GM12878 (cell line): ENCODE data around the gene TNNT2. TPM values are rescaled to one million over a fixed set of nuclear protein-coding genes. Genes with fewer than 3 reads are reported as not detected.

Experiments used
- ATAC-seq: fragments of 200-7000 bp; cut with Tn5 transposase; 3 replicates; pipeline ENCODE4 v1.9.1; 2020; ENCODE audit warnings: mild to moderate bottlenecking, moderate library complexity
- BruUV-seq: library from RNA; stranded (reverse); fragments of 400-500 nt; replicated peaks from 2 replicates; lab custom pipeline; 2021; lab: Mats Ljungman, UMichigan
- CTCF ChIA-PET: fragments of 300-600 bp; sonication (Branson Sonifier 250); formaldehyde crosslinking; extraction: SDS; loops from one replicate; lab custom pipeline; 2021; ENCODE audit warnings: inconsistent platforms; lab: Yijun Ruan, JAX
- POLR2A ChIA-PET: fragments of 350-600 bp; formaldehyde crosslinking; extraction: SDS; loops from one replicate; lab custom pipeline; 2021; ENCODE audit warnings: inconsistent platforms; lab: Charles Lee
- RAD21 ChIA-PET: fragments of 300-600 bp; sonication (Branson Sonifier 250); formaldehyde crosslinking; loops from one replicate; lab custom pipeline; 2023; ENCODE audit warnings: antibody characterized with exemption; ENCODE audit not compliant: unreplicated experiment; lab: Charles Lee
- SMC1A ChIA-PET: fragments of 300-600 bp; sonication (Branson Sonifier 250); formaldehyde crosslinking; loops from one replicate; lab custom pipeline; 2023; ENCODE audit not compliant: unreplicated experiment, uncharacterized antibody; lab: Charles Lee
- DNase-seq: peaks from one replicate; pipeline ENCODE4 v3.0.0-alpha.2; 2011; ENCODE audit warnings: low read depth, low spot score
- FAIRE-seq: peaks from 3 replicates; lab custom pipeline; 2011; peaks lifted over from hg19 to GRCh38; lab: Jason Lieb, UNC
- H2AFZ ChIP-seq: 2 replicates; pipeline ENCODE4 v1.6.0; 2011; ENCODE audit warnings: low read depth, low read length, control low read depth; ENCODE audit not compliant: control insufficient read depth
- H3K27ac ChIP-seq: 2 replicates; pipeline ENCODE4 v1.5.1; 2011; ENCODE audit warnings: control low read depth; ENCODE audit not compliant: control insufficient read depth, insufficient read depth
- H3K27me3 ChIP-seq, 2 experiments: replicated peaks in 1 of 2; 2 replicates each; pipeline versions ENCODE4 v1.6.0 to v1.6.1; 2011; ENCODE audit warnings: low read length in 1 of 2; ENCODE audit not compliant: control insufficient read depth in 2 of 2, insufficient read depth in 2 of 2
- H3K36me3 ChIP-seq, 2 experiments: 2 replicates each; pipeline ENCODE4 v1.5.1; 2011; ENCODE audit warnings: low read length in 1 of 2; ENCODE audit not compliant: control insufficient read depth in 2 of 2, insufficient read depth in 2 of 2
- H3K4me1 ChIP-seq: 2 replicates; pipeline ENCODE4 v1.6.1; 2011; ENCODE audit warnings: mild to moderate bottlenecking, low read length, moderate library complexity, mixed read lengths; ENCODE audit not compliant: control insufficient read depth, insufficient read depth
- H3K4me2 ChIP-seq: 2 replicates; pipeline ENCODE4 v1.6.0; 2011; ENCODE audit warnings: control low read depth; ENCODE audit not compliant: control insufficient read depth, insufficient read depth
- H3K4me3 ChIP-seq: fragments of 200-600 bp; sonication (generic); 2 replicates; pipeline ENCODE4 v1.5.1; 2016
- H3K79me2 ChIP-seq: 2 replicates; pipeline ENCODE4 v1.6.0; 2011; ENCODE audit warnings: low read length; ENCODE audit not compliant: control insufficient read depth, insufficient read depth
- H3K9ac ChIP-seq: 2 replicates; pipeline ENCODE4 v1.8.0; 2011; ENCODE audit warnings: low read length, control low read depth, mixed read lengths; ENCODE audit not compliant: control insufficient read depth, insufficient read depth
- H3K9me3 ChIP-seq: replicated peaks from 3 replicates; pipeline ENCODE4 v1.5.1; 2011; ENCODE audit warnings: mild to moderate bottlenecking, low read length; ENCODE audit not compliant: control insufficient read depth, insufficient read depth
- H4K20me1 ChIP-seq: 2 replicates; pipeline ENCODE4 v1.6.0; 2011; ENCODE audit not compliant: control insufficient read depth, insufficient read depth
- CBFB ChIP-seq: IDR thresholded peaks from 2 replicates; pipeline ENCODE4 v1.6.1; 2016; ENCODE audit warnings: antibody characterized with exemption, low read depth
- CREB1 ChIP-seq: IDR thresholded peaks from 2 replicates; pipeline ENCODE4 v1.6.1; 2012; ENCODE audit warnings: low read depth, mild to moderate bottlenecking, inconsistent platforms
- HSF1 ChIP-seq: fragments of 150-350 bp; IDR thresholded peaks from 2 replicates; pipeline ENCODE4 v1.6.1; 2014; ENCODE audit warnings: mild to moderate bottlenecking, low read depth, low read length
- PML ChIP-seq: IDR thresholded peaks from 2 replicates; pipeline ENCODE4 v1.6.1; 2012; ENCODE audit warnings: low read length, inconsistent platforms
- SKIL ChIP-seq: fragments of 450-650 bp; IDR thresholded peaks from 2 replicates; pipeline ENCODE4 v1.6.1; 2017; ENCODE audit warnings: mild to moderate bottlenecking, low read depth, inconsistent platforms; ENCODE audit not compliant: poor library complexity, severe bottlenecking
- SRF ChIP-seq, 2 experiments: IDR thresholded peaks; 2 replicates each; pipeline ENCODE4 v1.6.1; 2011; ENCODE audit warnings: low read depth in 2 of 2, low read length in 2 of 2, mild to moderate bottlenecking in 1 of 2, moderate library complexity in 1 of 2
- ZBTB4 ChIP-seq: fragments of 450-650 bp; formaldehyde crosslinking; IDR thresholded peaks from 2 replicates; pipeline ENCODE4 v1.4.0; 2022; ENCODE audit warnings: mild to moderate bottlenecking, moderate library complexity
- ZNF217 ChIP-seq: fragments of 450-650 bp; IDR thresholded peaks from 2 replicates; pipeline ENCODE4 v1.6.1; 2017; ENCODE audit warnings: antibody characterized with exemption, mild to moderate bottlenecking
- ZNF274 ChIP-seq: IDR thresholded peaks from one replicate; pipeline ENCODE4 v1.8.0; 2011; ENCODE audit not compliant: insufficient read length, insufficient read depth
- WGBS: methylation state at CpG from one replicate; pipeline ENCODE4 v1.1.6; 2016; ENCODE audit warnings: low lambda C conversion rate; ENCODE audit not compliant: insufficient replicate concordance, insufficient coverage; ENCODE audit errors: missing lambda C conversion rate; 5-methylcytosine and 5-hydroxymethylcytosine counted together
- in situ Hi-C: fragments of 300-500 bp; cut with MboI; formaldehyde crosslinking; loops from 9 replicates; pipeline ENCODE4 v1.14.3; 2018; ENCODE audit warnings: mixed read lengths
- intact Hi-C: fragments of 100-400 bp; cut with micrococcal nuclease; formaldehyde crosslinking; loops from one replicate; pipeline ENCODE4 v1.14.2; 2022; ENCODE audit not compliant: unreplicated experiment
- polyA plus RNA-seq, 11 experiments: library from polyadenylated mRNA; depleted of rRNA in 4 of 11; unstranded in 6 of 11; stranded (reverse) in 5 of 11; fragments of >200 nt; fragmentation: Nextera tagmentation in 4 of 11; fragmentation: Illumina TruSeq in 1 of 11; extraction: Ambion mirVana in 4 of 11; extraction: Trizol in 1 of 11; gene quantifications; 1 replicate in 1 of 11; 2 replicates in 10 of 11; pipeline versions ENCODE4 v1.2.1 to v1.2.3, GENCODE V29; 2011 to 2016; ENCODE audit warnings: inconsistent platforms in 2 of 11, missing spikeins in 2 of 11, low read depth in 1 of 11
- total RNA-seq, 4 experiments: library from RNA; depleted of rRNA in 3 of 4; stranded (reverse); fragments of >200 nt in 3 of 4; fragmentation: Illumina TruSeq in 1 of 4; extraction: Trizol in 1 of 4; gene quantifications; 2 replicates each; pipeline versions ENCODE4 v1.2.1 to v1.2.3, GENCODE V29; 2013 to 2021
- TF ChIP-seq, protein P1 (sequence below): fragments of 450-650 bp; IDR thresholded peaks from 2 replicates; pipeline ENCODE4 v1.6.1; 2016; ENCODE audit warnings: mild to moderate bottlenecking

Gene TNNT2
- total and polyA plus RNA-seq, 10 of the 15 experiments (the other 5 are each of a cell fraction or from before 2014, with no cell fraction given), result 2.2 TPM; not detected in 9

DNA sequence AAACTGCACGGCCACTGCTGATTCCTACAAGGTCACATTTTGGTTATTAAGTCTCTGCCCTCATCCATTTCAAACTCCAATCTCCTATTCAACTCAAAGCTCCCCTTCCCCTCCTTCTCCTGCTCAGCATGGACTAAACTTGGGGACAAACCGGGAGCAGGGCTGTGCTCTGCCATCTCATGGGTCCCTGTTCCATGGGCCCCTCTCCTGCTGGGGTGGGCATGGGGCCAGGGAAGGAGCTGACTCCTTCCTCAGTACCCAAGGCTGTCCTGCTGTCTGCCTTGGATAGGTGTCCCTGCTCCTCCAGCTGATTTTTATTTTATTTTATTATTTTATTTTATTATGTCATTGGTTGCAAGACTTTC lies 27.1 kb downstream of the TNNT2 start:
- BruUV-seq, result no TSS peak
- in situ Hi-C loops, result no loop called here
- ATAC-seq, result no peak
- ChIA-PET RAD21 (interaction anchor here (1.0 to 1.4 kb wide), 5 partner anchors 59 to 162 kb away, joined by 3 to 5 read pairs (median 4); no protein-coding TSS in a partner anchor), POLR2A (no interaction called here), SMC1A (interaction anchor here (0.6 to 2.6 kb wide), 5 partner anchors 8 to 213 kb away, joined by 3 to 11 read pairs (median 6); no protein-coding TSS in a partner anchor)
- Histone ChIP-seq H2AFZ (no peak overlapping the region), H3K27ac (no peak overlapping the region), H3K36me3 (no peaks in the 10 kb centered on the region), H4K20me1 (no peaks in the 10 kb centered on the region), H3K27me3 (peaks cover 0 to 2% of the 10 kb centered on the region in 2 experiments; a peak in 2 of 4 replicates)
- WGBS, result 0% methylated on average over 2 of the region's 2 CpGs
- DNase-seq, result no peak
- no peak for TF ChIP-seq PML
- no peak for TF ChIP-seq HSF1
- TF ChIP-seq ZNF274, result no peak
- TF ChIP-seq SKIL, result no peak
- TF ChIP-seq CBFB, result no peak
- TF ChIP-seq SRF (IDR thresholded peaks at IDR 0.05; ENCODE audit: low read depth in 2 of 2, low read length in 2 of 2), result no peak
- TF ChIP-seq, protein P1, sequence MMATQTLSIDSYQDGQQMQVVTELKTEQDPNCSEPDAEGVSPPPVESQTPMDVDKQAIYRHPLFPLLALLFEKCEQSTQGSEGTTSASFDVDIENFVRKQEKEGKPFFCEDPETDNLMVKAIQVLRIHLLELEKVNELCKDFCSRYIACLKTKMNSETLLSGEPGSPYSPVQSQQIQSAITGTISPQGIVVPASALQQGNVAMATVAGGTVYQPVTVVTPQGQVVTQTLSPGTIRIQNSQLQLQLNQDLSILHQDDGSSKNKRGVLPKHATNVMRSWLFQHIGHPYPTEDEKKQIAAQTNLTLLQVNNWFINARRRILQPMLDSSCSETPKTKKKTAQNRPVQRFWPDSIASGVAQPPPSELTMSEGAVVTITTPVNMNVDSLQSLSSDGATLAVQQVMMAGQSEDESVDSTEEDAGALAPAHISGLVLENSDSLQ, result no peak
- TF ChIP-seq ZBTB4 (CRISPR knock-in tag), result no peak
- no peak for TF ChIP-seq CREB1
- no peak for TF ChIP-seq ZNF217
- TF ChIP-seq, all 136 proteins: peak for 0
- Histone ChIP-seq H3K9me3 (no peaks in the 10 kb centered on the region), H3K4me1 (no peaks in the 10 kb centered on the region), H3K4me3 (no peak overlapping the region), H3K9ac (no peak overlapping the region), H3K79me2 (no peaks in the 10 kb centered on the region), H3K4me2 (no peak overlapping the region)
- CTCF ChIA-PET, result interaction anchor here (0.7 to 4.4 kb wide), 11 partner anchors 12 to 166 kb away, joined by 3 to 36 read pairs (median 7); no protein-coding TSS in a partner anchor
- FAIRE-seq, result no peak
- intact Hi-C loops, result no loop called here
